Smooth muscle cell (in vitro differentiated cells): ENCODE results near the gene ZNF331. TPM values are rescaled to one million over a fixed set of nuclear protein-coding genes. Genes with fewer than 3 reads are reported as not detected.

Source experiments
- DNase-seq: peaks from one replicate; lab custom pipeline; 2025; ENCODE audit not compliant: unreplicated experiment; lab: John Stamatoyannopoulos, UW
- H2AFZ ChIP-seq: fragments of 200-600 bp; sonication (generic); 2 replicates; pipeline ENCODE4 v1.6.0; 2016; ENCODE audit warnings: antibody characterized with exemption, low read depth, mild to moderate bottlenecking
- H3F3A ChIP-seq: fragments of 200-600 bp; sonication (generic); 2 replicates; pipeline ENCODE4 v1.6.0; 2017; ENCODE audit warnings: antibody characterized with exemption, low read depth
- H3K27ac ChIP-seq: fragments of 200-600 bp; sonication (generic); 2 replicates; pipeline ENCODE4 v1.5.1; 2016; ENCODE audit warnings: low read depth, mild to moderate bottlenecking
- H3K27me3 ChIP-seq: fragments of 200-600 bp; sonication (generic); 2 replicates; pipeline ENCODE4 v1.6.1; 2016; ENCODE audit warnings: low read depth, mild to moderate bottlenecking
- H3K36me3 ChIP-seq: fragments of 200-600 bp; sonication (generic); 2 replicates; pipeline ENCODE4 v1.5.1; 2016; ENCODE audit warnings: low read depth
- H3K4me1 ChIP-seq: fragments of 200-600 bp; sonication (generic); 2 replicates; pipeline ENCODE4 v1.5.1; 2016; ENCODE audit warnings: low read depth
- H3K4me2 ChIP-seq: fragments of 200-600 bp; sonication (generic); 2 replicates; pipeline ENCODE4 v1.6.0; 2016; ENCODE audit warnings: mild to moderate bottlenecking
- H3K4me3 ChIP-seq: fragments of 200-600 bp; sonication (generic); 2 replicates; pipeline ENCODE4 v1.5.1; 2016; ENCODE audit warnings: mild to moderate bottlenecking
- H3K79me2 ChIP-seq: fragments of 200-600 bp; sonication (generic); 2 replicates; pipeline ENCODE4 v1.6.0; 2016; ENCODE audit warnings: low read depth, mild to moderate bottlenecking
- H3K9ac ChIP-seq: fragments of 200-600 bp; sonication (generic); 2 replicates; pipeline ENCODE4 v1.6.0; 2016; ENCODE audit warnings: low read depth
- H3K9me3 ChIP-seq: fragments of 200-600 bp; sonication (generic); replicated peaks from 2 replicates; pipeline ENCODE4 v1.5.1; 2016; ENCODE audit warnings: low read depth
- H4K20me1 ChIP-seq: fragments of 200-600 bp; sonication (generic); 2 replicates; pipeline ENCODE4 v1.6.0; 2016; ENCODE audit warnings: low read depth
- CTCF ChIP-seq: fragments of 200-600 bp; sonication (generic); IDR thresholded peaks from 2 replicates; pipeline ENCODE4 v1.5.1; 2017; ENCODE audit warnings: borderline replicate concordance, mild to moderate bottlenecking, antibody characterized with exemption; ENCODE audit not compliant: insufficient read depth, poor library complexity, severe bottlenecking
- WGBS: methylation state at CpG from one replicate; pipeline ENCODE4 v1.1.7; 2016; ENCODE audit warnings: low lambda C conversion rate; 5-methylcytosine and 5-hydroxymethylcytosine counted together
- polyA plus RNA-seq: library from polyadenylated mRNA; unstranded; fragments of >200 nt; fragmentation: Nextera tagmentation; extraction: Ambion mirVana; gene quantifications from 2 replicates; pipeline ENCODE4 v1.2.1, GENCODE V29; 2016
- total RNA-seq: library from RNA; depleted of rRNA; stranded (reverse); fragments of >200 nt; gene quantifications from 2 replicates; pipeline ENCODE4 v1.2.3, GENCODE V29; 2014

ZNF331 gene
- total and polyA plus RNA-seq, 2 experiments from 2014 or later, result 9.7 to 12.1 TPM

DNA sequence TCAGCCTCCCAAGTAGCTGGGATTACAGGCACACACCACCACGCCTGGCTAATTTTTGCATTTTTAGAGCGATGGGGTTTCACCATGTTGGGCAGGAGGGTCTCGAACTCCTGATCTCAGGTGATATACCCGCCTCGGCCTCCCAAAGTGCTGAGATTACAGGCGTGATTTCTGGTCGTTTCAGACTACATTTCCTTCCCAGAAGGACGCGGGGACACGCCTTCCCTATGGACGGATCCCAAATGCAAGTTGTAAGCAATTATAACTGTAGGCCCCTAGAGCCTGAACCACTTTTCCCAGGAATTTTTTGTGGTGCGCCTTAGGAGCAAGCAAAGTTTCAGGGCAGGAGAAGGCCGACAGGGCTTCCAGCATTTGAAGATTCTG is 17.8 kb upstream of the ZNF331 start:
- 85% methylated on average over 13 of the region's 13 CpGs for WGBS
- Histone ChIP-seq H3K4me1 (no peaks in the 10 kb centered on the region), H4K20me1 (no peaks in the 10 kb centered on the region), H3K4me3 (peak overlapping the region; percentile 78), H3F3A (peaks cover 4% of the 10 kb centered on the region), H2AFZ (peak overlapping the region; percentile 88), H3K27me3 (no peaks in the 10 kb centered on the region), H3K9me3 (no peaks in the 10 kb centered on the region), H3K9ac (no peak overlapping the region), H3K4me2 (peak overlapping the region; percentile 74), H3K36me3 (no peaks in the 10 kb centered on the region), H3K79me2 (peaks cover 10% of the 10 kb centered on the region), H3K27ac (peak overlapping the region; percentile 28)
- TF ChIP-seq CTCF, result no peak
- DNase-seq, result no peak

GRCh38 chr19:53520547-53521372 is 17.2 kb upstream of the ZNF331 start:
- no peaks in the 10 kb centered on the region for H3K9me3 ChIP-seq
- H3K9ac ChIP-seq, result no peak overlapping the region
- WGBS, result 2% methylated on average over 46 of the region's 46 CpGs

GRCh38 chr19:53521373-53522202 is 16.4 kb upstream of the ZNF331 start:
- peak overlapping the region; percentile 84 for H2AFZ ChIP-seq
- H3K4me2 ChIP-seq, result peak overlapping the region; percentile 95
- H3K79me2 ChIP-seq, result peaks cover 10% of the 10 kb centered on the region
- DNase-seq, result no peak
- no peaks in the 10 kb centered on the region for H3K4me1 ChIP-seq
- TF ChIP-seq CTCF, result no peak
- 15% methylated on average over 33 of the region's 33 CpGs for WGBS
- peak overlapping the region; percentile 78 for H3K4me3 ChIP-seq
- no peaks in the 10 kb centered on the region for H3K36me3 ChIP-seq
- no peak overlapping the region for H3K27ac ChIP-seq
- no peaks in the 10 kb centered on the region for H4K20me1 ChIP-seq
- no peaks in the 10 kb centered on the region for H3K9me3 ChIP-seq
- no peak overlapping the region for H3K9ac ChIP-seq
- peaks cover 4% of the 10 kb centered on the region for H3F3A ChIP-seq
- H3K27me3 ChIP-seq, result no peaks in the 10 kb centered on the region

More at GRCh38 chr19:53520547-53521372, 17.2 kb upstream of the ZNF331 start:
- Histone ChIP-seq H3K4me2 (peak overlapping the region; percentile 95), H3K36me3 (no peaks in the 10 kb centered on the region), H3F3A (peaks cover 4% of the 10 kb centered on the region), H3K27me3 (no peaks in the 10 kb centered on the region), H4K20me1 (no peaks in the 10 kb centered on the region), H3K79me2 (peaks cover 10% of the 10 kb centered on the region), H2AFZ (peak overlapping the region; percentile 88), H3K4me1 (no peaks in the 10 kb centered on the region), H3K27ac (peak overlapping the region; percentile 28), H3K4me3 (peak overlapping the region; percentile 78)
- TF ChIP-seq CTCF, result no peak
- DNase-seq, result peak; percentile 68
